ENCODE measurements around the gene MAN2A2. TPM values are rescaled to one million over a fixed set of nuclear protein-coding genes. Genes with fewer than 3 reads are reported as not detected.
"Not testable (repeated sequence)": the region's sequence is repeated elsewhere in the genome, so short reads cannot be mapped to it uniquely, and the experiment has no call there.

MAN2A2 gene
- polyA plus RNA-seq, 1 donor, result 39.8 TPM

DNA sequence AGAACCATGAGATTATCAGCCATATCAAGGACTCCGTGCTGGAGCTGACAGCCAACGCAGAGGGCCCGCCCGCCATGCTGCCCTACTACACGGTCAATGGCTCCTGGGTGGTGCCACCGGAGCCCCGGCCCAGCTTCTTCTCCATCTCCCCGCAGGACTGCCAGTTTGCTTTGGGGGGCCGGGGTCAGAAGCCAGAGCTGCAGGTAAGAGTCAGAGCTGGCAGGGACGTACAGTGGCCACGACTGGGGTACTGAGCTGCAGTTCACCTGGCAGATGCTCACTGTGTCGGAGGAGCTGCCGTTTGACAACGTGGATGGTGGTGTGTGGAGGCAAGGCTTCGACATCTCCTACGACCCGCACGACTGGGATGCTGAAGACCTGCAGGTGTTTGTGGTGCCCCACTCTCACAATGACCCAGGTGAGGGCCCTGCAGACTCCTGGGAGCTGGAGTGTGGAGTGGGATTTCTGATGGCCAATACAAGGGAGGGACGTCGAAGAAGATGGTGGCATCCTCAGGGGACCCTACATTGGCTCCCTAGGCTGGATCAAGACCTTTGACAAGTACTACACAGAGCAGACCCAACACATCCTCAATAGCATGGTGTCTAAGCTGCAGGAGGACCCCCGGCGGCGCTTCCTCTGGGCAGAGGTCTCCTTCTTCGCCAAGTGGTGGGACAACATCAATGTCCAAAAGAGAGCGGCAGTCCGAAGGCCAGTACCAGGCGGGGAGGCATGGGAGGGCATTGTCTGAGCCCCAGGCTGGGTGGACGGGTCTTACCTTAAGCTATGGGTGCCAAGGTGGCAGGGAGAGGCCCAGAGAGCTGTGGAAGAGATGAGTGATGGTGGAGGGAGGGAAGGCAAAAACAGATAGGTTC lies 2.4 kb downstream of the MAN2A2 start:
- DNase-seq, result no peak

DNA sequence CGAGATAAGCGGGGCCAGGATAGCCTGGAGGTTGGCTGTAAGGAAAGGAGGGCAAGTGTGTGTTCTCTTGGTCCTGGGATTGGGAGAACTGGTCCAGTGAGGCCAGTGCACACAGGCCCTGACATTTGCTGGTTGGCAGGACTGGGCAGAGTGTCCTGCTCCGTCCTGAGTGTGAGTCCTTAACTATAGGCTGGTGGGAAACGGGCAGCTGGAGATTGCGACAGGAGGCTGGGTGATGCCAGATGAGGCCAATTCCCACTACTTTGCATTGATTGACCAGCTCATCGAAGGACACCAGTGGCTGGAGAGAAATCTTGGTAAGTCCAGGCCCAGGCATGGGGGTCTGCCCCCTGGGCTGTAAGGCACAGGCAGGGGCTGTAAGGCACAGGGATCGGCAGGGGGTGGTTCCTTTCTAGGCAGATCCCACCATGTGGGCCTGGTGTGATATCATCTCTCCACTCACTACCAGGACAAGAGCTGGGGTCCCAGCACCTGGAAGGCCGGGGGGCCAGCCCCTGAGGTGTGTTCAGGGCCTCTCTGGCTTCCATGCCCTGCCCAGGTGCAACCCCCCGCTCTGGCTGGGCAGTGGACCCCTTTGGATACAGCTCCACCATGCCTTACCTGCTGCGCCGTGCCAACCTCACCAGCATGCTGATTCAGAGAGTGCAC lies 3.2 kb downstream of the MAN2A2 start:
- DNase-seq, result no peak

DNA sequence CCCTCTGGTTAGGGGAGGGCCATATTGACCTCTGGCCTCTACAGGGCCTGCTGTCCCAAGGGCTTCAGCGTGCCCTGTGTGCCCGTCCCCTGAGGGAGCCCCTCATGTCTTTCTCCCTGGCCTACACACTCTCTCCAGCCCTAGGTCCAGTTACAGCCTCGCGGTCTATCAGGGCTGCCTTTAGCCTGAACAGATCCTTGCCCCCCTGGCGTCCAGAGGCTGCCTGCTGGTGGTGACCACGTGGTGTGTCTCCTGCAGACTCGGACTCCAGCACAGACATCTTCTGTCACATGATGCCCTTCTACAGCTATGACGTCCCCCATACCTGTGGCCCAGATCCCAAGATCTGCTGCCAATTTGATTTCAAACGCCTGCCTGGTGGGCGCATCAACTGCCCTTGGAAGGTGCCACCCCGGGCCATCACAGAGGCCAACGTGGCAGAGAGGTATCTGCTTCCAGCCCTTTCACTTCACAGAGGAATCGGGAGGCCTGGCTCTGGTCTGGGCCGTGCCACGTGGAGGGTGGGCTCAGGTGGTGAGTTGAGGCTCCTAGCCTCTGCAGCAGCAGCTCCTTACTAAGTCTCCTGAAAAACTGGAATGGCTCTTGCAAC lies 4.1 kb downstream of the MAN2A2 start:
- no peak for DNase-seq

DNA sequence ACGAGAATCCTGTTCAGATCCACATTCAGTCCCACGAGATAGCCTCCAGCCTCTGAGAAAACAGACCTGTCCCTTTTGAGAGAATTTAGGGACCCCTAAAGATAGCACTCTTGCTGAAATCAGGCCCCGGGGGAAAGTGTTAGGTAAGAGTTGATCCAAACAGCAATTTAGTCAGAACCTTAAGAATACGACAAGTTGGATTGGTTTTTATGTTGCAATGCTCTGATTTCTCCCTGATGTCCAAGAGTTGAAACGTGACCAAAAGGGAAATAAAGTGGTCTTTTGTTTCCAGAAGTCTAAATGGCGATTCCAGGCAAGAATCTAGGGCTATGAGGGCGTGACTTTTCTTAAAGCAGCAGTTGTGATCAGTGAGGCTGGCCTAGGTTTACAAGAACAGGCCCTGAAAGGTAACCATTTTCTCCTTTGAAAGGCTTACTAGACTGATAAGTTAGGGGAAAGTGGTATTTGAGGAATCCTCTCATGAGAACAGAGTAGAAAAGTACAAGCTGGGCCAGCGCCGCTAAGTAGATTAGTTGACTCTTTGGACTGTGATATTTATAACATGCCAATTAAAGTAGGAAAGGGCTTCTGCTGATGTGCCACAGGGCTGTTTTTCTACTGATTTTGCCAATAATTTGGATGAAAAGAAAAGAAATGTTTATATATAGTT lies 4.9 kb downstream of the MAN2A2 start:
- DNase-seq, result no peak

DNA sequence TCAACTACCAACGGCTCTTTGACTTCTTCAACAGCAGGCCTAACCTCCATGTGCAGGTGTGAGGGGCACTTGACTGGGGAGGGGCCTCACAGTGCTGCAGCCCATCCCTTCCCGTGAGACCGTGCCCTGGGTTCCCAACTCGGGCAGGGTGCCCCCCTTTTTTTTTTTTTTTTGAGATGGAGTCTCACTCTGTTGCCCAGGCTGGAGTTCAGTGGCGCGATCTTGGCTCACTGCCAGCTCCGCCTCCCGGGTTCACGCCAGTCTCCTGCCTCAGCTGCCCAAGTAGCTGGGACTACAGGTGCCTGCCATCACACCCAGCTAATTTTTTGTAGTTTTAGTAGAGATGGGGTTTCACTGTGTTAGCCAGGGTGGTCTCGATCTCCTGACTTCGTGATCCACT lies 6.3 kb downstream of the MAN2A2 start:
- DNase-seq, result not testable (repeated sequence)

DNA sequence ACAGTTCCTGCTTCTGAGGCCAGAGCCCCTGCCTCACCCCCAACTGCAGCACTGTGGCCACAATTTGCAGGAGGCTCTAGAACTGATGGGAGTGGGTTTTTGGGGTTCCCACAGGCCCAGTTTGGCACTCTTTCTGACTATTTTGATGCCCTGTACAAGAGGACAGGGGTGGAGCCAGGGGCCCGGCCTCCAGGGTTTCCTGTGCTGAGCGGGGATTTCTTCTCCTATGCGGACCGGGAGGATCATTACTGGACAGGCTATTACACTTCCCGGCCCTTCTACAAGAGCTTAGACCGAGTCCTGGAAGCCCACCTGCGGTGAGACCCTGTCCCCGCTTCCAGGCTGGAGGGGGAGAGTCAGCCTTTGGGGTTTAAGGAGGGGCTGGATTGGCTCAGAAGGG lies 6.9 kb downstream of the MAN2A2 start:
- no peak for DNase-seq

DNA sequence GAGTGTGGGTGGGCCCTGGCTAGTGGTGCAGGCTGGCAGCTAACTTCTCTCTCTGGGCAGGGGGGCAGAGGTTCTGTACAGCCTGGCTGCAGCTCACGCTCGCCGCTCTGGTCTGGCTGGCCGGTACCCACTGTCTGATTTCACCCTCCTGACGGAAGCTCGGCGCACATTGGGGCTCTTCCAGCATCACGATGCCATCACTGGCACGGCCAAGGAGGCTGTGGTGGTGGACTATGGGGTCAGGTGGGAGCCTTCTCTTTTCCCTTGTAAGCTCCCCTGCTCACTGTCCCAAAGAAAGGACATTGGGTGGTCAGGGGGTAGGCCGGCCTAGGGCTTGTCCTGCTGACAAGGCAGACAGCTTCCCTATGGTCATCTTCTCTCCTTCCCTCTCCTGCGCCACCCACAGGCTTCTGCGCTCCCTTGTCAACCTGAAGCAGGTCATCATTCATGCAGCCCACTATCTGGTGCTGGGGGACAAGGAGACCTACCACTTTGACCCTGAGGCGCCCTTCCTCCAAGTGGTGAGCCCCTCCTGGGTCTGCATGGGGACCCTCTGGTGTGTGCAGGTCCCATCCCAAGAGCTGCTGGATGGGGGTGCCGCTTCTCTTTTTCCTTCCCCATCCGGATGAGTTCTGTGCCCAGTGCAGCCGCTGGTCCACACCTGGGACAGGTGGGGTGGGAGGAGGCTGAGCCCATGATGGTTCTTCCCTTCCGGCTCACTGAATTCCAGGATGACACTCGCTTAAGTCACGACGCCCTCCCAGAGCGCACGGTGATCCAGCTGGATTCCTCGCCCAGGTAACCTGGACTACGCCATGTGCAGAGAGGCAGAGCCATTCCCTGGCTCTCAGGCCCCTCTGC lies 7.6 kb downstream of the MAN2A2 start:
- DNase-seq, result no peak

DNA sequence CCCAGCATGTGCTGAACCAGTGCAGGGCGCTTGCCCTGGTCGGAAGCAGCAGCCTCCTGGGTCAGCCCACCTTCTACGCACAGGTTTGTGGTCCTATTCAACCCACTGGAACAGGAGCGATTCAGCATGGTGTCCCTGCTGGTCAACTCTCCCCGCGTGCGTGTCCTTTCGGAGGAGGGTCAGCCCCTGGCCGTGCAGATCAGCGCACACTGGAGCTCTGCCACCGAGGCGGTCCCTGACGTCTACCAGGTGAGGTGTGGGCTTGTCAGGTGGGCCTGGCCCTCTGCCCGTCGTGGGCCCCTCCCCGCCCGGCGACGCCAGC lies 8.2 kb downstream of the MAN2A2 start:
- no peak for DNase-seq

DNA sequence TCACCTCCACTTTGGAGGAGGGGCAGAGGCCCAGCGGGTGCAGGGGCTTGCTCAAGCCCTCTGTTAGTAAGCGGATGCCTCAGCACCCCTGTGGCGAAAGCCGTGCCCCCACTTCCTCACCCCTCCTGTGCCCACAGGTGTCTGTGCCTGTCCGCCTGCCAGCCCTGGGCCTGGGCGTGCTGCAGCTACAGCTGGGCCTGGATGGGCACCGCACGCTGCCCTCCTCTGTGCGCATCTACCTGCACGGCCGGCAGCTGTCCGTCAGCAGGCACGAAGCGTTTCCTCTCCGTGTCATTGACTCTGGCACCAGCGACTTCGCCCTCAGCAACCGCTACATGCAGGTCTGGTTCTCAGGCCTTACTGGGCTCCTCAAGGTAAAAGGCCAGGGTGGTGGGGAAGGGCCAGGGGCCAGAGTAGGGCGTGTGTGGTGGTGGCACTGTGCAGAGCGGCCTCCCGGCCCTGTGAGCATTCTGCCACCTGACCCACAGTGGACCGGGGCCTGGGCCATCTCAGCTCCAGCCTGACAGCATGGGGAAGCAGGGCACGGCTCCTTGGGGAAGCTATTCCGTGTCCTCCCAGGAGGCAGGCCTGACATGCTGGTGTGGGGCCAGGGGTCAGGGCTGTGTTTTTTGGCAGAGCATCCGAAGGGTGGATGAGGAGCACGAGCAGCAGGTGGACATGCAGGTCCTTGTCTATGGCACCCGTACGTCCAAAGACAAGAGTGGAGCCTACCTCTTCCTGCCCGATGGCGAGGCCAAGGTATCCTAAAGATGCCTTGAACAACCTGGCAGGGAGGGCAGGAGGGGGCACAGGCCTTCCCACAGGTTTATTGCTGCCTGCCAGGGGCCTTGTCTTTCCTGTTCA lies 9.0 kb downstream of the MAN2A2 start:
- DNase-seq, result no peak

DNA sequence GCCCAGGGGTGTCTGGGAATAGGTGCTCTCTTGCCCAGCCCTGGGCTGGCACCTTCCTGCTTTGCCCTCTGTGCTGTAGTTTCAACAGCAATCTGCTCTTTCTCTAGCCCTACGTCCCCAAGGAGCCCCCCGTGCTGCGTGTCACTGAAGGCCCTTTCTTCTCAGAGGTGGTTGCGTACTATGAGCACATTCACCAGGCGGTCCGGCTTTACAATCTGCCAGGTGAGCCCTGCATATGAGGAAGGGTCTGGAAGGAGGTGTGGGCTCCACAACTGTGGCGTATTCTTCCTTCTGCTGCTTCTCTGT lies 9.6 kb downstream of the MAN2A2 start:
- DNase-seq, result no peak

DNA sequence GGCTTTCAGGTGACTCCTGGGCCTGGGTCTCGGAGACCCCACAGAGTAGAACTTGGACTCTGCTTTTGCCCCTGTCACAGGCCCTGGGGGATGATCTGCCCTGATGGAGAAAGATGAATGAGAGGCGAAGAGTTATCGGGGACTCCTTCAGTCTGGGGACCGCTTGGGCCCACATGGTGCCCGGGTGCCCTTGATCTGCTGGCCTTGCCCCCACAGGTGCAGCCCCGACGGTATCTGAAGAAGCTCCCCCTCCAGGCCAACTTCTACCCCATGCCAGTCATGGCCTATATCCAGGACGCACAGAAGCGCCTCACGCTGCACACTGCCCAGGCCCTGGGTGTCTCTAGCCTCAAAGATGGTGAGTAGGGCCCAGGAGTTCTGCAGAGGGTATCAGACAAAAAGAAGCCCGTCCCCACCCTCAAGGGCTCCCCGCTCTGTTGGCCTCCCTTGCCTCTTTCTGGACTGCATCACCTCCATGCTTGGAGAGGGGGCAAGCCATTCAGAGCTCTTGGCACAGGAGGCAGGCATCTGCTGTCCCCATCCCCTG lies 10.4 kb downstream of the MAN2A2 start:
- no peak for DNase-seq

DNA sequence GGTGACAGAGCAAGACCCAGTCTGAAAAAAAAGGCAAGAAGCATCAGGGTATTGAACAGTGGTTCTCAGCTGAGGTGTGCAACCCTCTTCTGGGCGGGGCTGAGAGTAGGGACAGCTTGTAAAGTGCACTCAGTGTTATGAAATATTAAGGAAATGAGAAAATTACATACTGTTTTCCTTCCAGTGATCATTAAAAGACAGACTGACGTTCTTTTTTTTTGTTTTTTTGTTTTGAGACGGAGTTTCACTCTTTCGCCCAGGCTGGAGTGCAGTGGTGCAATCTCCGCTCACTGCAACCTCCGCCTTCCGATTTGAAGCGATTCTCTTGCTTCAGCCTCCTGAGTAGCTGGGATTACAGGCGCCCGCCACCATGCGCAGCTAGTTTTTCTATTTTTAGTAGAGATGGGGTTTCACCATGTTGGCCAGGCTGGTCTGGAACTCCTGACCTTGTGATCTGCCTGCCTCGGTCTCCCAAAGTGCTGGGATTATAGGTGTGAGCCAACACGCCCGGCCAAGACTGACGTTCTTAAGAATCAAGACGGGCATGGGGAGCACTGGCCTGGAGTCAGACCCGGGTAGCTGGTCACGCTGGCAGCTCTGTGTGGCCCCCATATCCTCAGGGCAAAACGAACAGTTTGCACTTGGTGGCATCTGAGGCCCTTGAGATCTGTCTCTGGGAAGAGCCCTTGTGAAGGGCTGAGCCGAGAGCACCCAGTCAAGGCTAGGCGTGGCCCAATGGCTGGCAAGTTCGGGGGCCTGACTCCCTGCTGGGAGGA lies 11.4 kb downstream of the MAN2A2 start:
- DNase-seq, result no peak

DNA sequence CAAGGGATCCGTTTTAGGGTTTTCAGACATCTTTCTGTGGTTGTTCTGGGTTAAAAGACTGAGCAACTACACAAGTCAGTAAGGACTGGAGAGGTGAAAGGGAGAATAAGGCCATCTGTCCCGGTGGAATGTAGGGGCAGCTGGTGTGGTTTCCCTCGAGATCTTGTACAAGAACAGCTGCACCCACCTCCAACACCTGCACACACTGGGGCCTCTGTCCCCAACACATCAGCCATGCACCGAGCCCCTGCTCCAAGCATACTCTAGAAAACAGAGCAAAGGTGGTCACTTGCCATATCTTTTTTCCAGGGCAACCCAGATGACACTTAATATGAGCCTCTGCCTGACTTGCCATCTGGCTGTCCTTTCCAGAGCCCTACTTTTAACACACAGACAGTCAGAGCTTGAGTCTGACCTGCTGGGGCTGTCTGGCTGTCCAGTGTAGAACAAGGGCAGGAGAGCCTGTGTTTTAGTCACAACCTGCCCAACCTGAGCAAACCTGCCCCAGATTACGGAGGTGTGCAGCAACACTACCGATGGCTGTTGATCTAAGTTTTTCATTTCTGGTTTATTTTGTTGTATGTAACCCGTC lies 12.2 kb downstream of the MAN2A2 start:
- DNase-seq, result no peak

DNA sequence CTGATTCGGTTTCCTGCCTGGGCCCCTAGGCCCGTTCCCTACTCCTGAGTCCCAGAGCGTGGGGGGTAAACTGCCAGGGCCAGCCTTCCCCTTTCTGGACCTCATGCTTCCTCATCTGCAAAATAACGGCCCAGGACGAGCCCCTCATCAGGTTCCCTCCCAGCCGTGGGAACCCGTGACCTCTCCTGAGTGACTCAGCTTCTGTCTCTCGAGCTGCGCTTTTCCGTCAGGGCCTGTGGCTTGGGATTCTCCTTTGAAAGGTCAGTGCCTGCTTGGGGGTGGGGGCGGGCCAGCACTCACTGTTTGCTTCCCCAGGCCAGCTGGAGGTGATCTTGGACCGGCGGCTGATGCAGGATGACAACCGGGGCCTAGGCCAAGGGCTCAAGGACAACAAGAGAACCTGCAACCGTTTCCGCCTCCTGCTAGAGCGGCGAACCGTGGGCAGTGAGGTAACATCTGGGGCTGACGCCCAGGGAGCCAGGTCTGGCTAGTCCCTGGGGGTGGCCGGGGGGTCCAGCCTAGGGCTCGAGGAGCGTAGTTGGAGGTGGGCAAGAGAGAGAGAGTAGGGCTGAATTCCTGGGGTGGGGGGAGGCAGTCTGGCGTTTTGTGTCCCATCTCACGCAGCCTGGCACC lies 12.8 kb downstream of the MAN2A2 start:
- DNase-seq, result no peak

DNA sequence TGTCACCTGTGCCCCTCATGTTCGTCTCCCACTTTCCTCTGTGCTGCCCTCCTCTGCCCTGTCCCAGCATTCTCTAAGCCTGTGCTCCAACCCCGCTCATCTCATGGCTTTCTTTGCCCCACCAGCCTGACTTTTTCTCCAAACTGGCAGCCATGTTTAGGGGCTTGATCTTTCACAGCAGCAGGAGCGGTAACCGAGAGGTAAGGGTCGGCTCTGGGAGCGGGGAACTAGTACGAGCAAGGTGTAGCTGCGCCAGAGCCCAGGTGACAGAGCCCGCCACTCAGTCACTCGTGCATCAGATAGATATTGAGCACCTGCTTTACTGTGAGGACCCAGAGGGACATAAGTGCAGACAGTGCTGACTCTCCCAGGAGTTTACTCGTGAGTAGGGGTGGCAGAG lies 13.4 kb downstream of the MAN2A2 start:
- no peak for DNase-seq

DNA sequence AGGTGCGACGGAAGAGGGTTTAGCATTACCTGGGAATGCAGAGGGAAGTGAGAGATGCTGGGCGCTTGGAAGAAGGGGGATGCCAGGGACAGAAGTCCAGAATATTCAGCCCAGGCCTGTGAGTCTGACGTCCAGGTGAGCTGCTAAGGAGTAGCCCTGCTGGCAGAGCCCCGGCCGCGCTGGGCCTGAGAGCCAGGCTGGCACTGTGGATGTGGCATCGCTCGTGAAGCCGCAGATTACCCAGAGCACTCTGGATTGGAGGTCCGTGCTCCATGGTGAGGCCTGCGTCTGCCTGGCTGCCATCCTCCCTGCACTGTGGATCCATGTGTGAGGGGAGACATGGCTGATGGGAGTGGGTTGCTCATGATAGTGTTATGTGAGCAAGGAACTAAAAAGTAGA lies 14.5 kb downstream of the MAN2A2 start:
- no peak for DNase-seq

DNA sequence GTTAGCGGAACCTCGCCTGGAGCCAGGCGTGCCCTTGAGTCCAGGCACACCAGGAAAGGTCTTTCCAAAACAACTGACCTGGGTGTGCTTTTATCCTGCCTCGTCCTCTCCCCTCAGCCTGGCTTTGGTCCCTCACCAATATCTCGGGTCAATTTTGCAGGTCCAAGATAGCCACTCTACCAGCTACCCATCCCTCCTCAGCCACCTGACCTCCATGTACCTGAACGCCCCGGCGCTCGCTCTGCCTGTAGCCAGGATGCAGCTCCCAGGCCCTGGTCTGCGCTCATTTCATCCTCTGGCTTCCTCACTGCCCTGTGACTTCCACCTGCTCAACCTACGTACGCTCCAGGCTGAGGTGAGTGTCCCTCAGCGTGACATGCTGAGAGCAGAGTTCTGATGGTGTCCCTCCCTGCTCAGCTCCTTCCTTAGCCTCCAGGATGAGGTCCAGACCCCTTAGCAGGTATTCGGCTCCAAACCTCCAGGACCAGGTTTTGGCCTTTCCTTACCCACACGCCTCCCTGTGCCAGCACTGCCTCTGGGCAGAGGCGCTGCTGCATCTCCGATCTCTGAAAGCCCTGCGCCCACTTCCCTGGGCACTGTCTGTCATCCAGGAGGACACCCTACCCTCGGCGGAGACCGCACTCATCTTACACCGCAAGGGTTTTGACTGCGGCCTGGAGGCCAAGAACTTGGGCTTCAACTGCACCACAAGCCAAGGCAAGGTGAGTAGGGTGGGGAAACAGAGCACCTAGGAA lies 15.1 kb downstream of the MAN2A2 start:
- no peak for DNase-seq

DNA sequence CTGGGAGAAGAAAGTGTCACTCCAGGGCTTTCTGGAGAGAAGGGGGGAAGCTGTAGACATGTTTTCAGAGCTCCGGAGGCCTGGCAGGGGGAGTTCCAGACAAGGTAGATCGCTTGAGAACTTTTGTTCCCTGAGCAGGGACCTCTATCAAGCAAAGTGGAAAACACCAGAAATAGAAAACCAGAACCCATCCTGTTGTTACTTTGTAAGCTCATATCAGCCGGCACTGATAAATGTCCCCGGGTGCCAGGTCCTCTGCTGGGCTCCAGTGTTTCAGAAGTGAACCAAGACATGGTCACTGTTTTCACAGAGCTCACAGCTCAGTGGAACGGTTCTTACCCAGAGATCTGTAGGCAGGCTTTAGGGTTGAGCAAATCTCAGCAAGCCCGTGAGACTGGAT lies 15.7 kb downstream of the MAN2A2 start:
- DNase-seq, result no peak

DNA sequence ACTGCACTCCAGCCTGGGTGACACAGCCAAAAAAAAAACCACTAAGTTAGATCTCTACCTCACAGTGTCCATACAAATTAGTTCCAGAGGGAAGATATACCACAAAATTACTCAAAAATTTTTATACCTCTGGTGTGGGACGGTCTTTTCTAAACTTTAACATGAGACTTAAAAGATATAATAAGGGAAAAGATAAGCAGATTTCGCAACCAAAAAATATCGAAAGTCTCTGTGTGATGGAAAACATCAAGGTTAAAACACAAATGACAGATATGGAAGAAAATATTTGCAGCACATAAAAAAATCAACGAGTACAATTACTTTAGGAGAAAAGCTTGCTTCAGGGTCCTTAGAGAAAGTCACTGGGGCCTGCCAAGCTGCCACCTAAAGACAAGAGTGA lies 18.8 kb downstream of the MAN2A2 start:
- no peak for DNase-seq
